Activated T-cell treated with anti-CD3 and anti-CD28 coated beads, Interleukin-2, amount 50 U/mL, for 4 hours (primary cell): ENCODE data around the gene ADCK2. TPM values are rescaled to one million over a fixed set of nuclear protein-coding genes. Genes with fewer than 3 reads are reported as not detected.
"Not testable (repeated sequence)": the region's sequence is repeated elsewhere in the genome, so short reads cannot be mapped to it uniquely, and the experiment has no call there.

Experiments
- ATAC-seq, 2 donors: fragments of 200-7000 bp; cut with Tn5 transposase; one replicate each; pipeline ENCODE4 v1.10.0; 2021
- DNase-seq: peaks from one replicate; pipeline ENCODE4 v3.0.0-alpha.2; 2020
- H3K27me3 Mint-ChIP-seq: one replicate; pipeline ENCODE4 v1.8.0; 2021; ENCODE audit warnings: low read depth, mixed read lengths
- H3K36me3 Mint-ChIP-seq: one replicate; pipeline ENCODE4 v1.8.0; 2022; ENCODE audit warnings: mixed read lengths; ENCODE audit not compliant: insufficient read depth
- H3K4me1 Mint-ChIP-seq: one replicate; pipeline ENCODE4 v1.8.0; 2021; ENCODE audit warnings: low read depth, mixed read lengths
- H3K4me3 Mint-ChIP-seq: one replicate; pipeline ENCODE4 v1.8.0; 2021; ENCODE audit warnings: mild to moderate bottlenecking, moderate library complexity, mixed read lengths
- H3K9me3 Mint-ChIP-seq: one replicate; pipeline ENCODE4 v1.8.0; 2021; ENCODE audit warnings: mixed read lengths
- total RNA-seq, 3 donors: library from RNA; stranded (reverse); gene quantifications; one replicate each; pipeline ENCODE4 v1.2.1, GENCODE V29; 2021

The ADCK2 gene
- total RNA-seq, 3 donors from 2014 or later: 22.2 to 23.7 (median 22.4) TPM

DNA sequence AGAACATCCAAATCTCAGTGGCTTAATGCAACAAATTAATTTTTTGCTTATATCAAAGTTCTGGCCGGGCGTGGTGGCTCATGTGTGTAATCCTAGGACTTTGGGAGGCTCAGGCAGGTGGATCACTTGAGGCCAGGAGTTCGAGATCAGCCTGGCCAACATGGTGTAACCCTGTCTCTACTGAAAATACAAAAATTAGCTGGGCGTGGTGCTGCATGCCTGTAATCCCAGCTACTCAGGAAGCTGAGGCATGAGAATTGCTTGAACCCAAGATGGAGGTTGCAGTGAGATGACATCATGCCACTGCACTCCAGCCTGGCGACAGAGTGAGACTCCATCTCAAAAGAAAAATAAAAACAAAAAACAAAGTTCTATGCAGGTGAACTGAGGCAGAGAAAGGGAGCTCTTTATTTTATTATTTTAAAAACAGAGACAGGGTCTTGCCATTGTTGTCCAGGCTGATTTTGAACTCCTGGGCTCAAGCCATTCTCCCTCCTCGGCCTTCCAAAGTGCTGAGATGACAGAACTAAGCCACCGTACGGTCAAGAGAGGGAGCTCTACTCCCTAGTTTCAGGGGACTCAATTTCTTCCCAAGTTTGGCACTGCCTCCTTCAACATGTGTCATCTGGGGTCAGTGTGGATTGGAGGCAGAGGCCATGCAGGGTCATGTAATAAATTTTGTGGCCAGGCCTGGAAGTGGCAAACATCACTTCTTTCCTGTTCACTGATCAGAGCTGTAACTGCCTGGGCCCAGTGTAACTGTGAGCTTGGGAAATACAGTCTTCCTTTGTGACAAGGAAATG, 2.4 kb downstream of the ADCK2 start:
- Mint-ChIP-seq H3K36me3 (peaks cover 21% of the 10 kb centered on the region), H3K27me3 (no peaks in the 10 kb centered on the region), H3K4me1 (peaks cover 33% of the 10 kb centered on the region), H3K9me3 (no peaks in the 10 kb centered on the region), H3K4me3 (peak overlapping the region; percentile 9)
- DNase-seq (no peak), ATAC-seq (no peak)

- H3K9me3 Mint-ChIP-seq: no peaks in the 10 kb centered on the region
- H3K4me3 Mint-ChIP-seq: no peak overlapping the region
- peaks cover 33% of the 10 kb centered on the region for H3K4me1 Mint-ChIP-seq
- DNase-seq: no peak
- peaks cover 28% of the 10 kb centered on the region for H3K36me3 Mint-ChIP-seq
- no peak for ATAC-seq
- H3K27me3 Mint-ChIP-seq: no peaks in the 10 kb centered on the region
These were observed 3.0 kb downstream of the ADCK2 start for GRCh38 chr7:140675726-140676125.

- H3K4me3 Mint-ChIP-seq: no peak overlapping the region
- DNase-seq (no peak), ATAC-seq (no peak)
- no peaks in the 10 kb centered on the region for H3K9me3 Mint-ChIP-seq
- peaks cover 33% of the 10 kb centered on the region for H3K4me1 Mint-ChIP-seq
- no peaks in the 10 kb centered on the region for H3K27me3 Mint-ChIP-seq
- peaks cover 31% of the 10 kb centered on the region for H3K36me3 Mint-ChIP-seq
These were observed 3.6 kb downstream of the ADCK2 start for GRCh38 chr7:140676306-140676705.

- ATAC-seq, DNase-seq, H3K27me3 Mint-ChIP-seq, H3K9me3 Mint-ChIP-seq, H3K4me3 Mint-ChIP-seq: not testable (repeated sequence)
- peaks cover 32% of the 10 kb centered on the region for H3K36me3 Mint-ChIP-seq
- H3K4me1 Mint-ChIP-seq: peaks cover 33% of the 10 kb centered on the region
These were observed 4.2 kb downstream of the ADCK2 start for GRCh38 chr7:140676956-140677355.

- H3K9me3 Mint-ChIP-seq: no peaks in the 10 kb centered on the region
- ATAC-seq (no peak), DNase-seq (no peak)
- H3K4me3 Mint-ChIP-seq: no peak overlapping the region
- H3K36me3 Mint-ChIP-seq: peaks cover 35% of the 10 kb centered on the region
- H3K4me1 Mint-ChIP-seq: peaks cover 28% of the 10 kb centered on the region
- H3K27me3 Mint-ChIP-seq: no peaks in the 10 kb centered on the region
These were observed 4.8 kb downstream of the ADCK2 start for GRCh38 chr7:140677496-140677895.

- no peak for DNase-seq
- H3K36me3 Mint-ChIP-seq: peaks cover 35% of the 10 kb centered on the region
- H3K4me3 Mint-ChIP-seq: no peak overlapping the region
- no peaks in the 10 kb centered on the region for H3K9me3 Mint-ChIP-seq
- peaks cover 28% of the 10 kb centered on the region for H3K4me1 Mint-ChIP-seq
- no peak for ATAC-seq
- H3K27me3 Mint-ChIP-seq: no peaks in the 10 kb centered on the region
These were observed 5.5 kb downstream of the ADCK2 start for GRCh38 chr7:140678081-140678815.

DNA sequence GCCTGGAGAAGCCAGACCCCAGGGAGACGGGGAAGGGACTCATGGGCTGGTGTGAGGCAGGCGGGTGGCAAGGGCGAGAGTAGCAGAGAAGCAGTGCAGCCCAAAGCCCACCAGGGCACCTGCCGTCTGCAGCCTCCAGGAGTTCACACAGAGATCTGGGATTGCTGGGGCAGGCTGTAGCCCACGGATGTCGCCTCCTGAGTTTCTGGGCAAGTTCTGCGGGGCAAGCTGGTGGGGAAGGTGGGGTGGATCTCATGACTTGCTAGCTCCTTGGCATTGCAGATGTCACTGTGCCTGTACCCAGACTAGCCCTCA, 6.0 kb downstream of the ADCK2 start:
- no peak for ATAC-seq
- Mint-ChIP-seq H3K27me3 (no peaks in the 10 kb centered on the region), H3K4me1 (peaks cover 25% of the 10 kb centered on the region), H3K36me3 (peaks cover 37% of the 10 kb centered on the region), H3K9me3 (no peaks in the 10 kb centered on the region), H3K4me3 (no peak overlapping the region)
- no peak for DNase-seq

GRCh38 chr7:140679186-140679585, 6.4 kb downstream of the ADCK2 start:
- DNase-seq (no peak), ATAC-seq (no peak)
- no peaks in the 10 kb centered on the region for H3K9me3 Mint-ChIP-seq
- H3K36me3 Mint-ChIP-seq: peaks cover 42% of the 10 kb centered on the region
- peaks cover 21% of the 10 kb centered on the region for H3K4me1 Mint-ChIP-seq
- H3K27me3 Mint-ChIP-seq: no peaks in the 10 kb centered on the region
- H3K4me3 Mint-ChIP-seq: no peak overlapping the region

DNA sequence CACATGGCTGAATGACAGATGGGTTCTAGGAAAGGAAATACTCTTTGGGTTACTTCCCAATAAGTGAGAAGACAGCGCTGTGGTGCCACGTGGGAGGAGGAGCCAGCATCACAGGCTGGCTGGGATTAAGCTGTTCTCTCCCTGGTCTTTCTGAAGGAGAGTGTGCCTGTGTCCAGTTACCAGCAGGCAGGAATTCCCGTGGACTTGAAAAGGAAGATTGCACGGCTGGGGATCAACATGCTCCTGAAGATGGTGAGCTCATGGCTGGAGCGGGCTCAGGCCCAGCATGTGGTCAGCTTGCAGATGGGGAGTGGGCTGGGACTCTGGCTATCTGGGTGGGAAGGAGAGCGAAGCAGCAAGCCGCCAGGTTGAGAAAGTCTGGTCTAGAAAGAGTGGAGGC, 8.1 kb downstream of the ADCK2 start:
- Mint-ChIP-seq H3K4me3 (no peak overlapping the region), H3K27me3 (no peaks in the 10 kb centered on the region), H3K4me1 (peaks cover 7% of the 10 kb centered on the region), H3K36me3 (peaks cover 44% of the 10 kb centered on the region), H3K9me3 (no peaks in the 10 kb centered on the region)
- ATAC-seq (no peak), DNase-seq (no peak)

DNA sequence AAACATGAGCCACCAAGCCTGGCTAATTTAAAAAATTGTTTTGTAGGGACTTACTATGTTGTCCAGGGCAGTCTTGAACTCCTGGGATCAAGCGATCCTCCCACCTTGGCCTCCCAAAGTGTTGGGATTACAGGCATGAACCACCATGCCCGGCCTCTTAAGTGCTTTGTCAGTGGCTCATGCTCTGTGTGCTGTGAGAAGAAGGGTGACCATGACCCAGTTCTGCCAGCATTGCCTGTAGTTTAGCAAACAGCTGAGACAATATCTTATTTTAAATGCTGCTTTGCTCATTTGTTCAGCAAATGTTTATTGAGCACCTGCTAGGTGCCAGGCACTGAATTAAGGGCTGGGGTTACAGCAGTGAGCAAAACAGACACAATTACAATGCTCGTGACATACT, 9.0 kb downstream of the ADCK2 start:
- Mint-ChIP-seq H3K27me3 (no peaks in the 10 kb centered on the region), H3K36me3 (peaks cover 42% of the 10 kb centered on the region), H3K4me3 (no peak overlapping the region), H3K4me1 (peaks cover 2% of the 10 kb centered on the region), H3K9me3 (no peaks in the 10 kb centered on the region)
- DNase-seq (no peak), ATAC-seq (no peak)

GRCh38 chr7:140683657-140684056, 10.9 kb downstream of the ADCK2 start:
- H3K9me3 Mint-ChIP-seq: no peaks in the 10 kb centered on the region
- H3K27me3 Mint-ChIP-seq: no peaks in the 10 kb centered on the region
- H3K4me3 Mint-ChIP-seq: no peak overlapping the region
- peaks cover 37% of the 10 kb centered on the region for H3K36me3 Mint-ChIP-seq
- no peaks in the 10 kb centered on the region for H3K4me1 Mint-ChIP-seq
- no peak for DNase-seq
- no peak for ATAC-seq

GRCh38 chr7:140684066-140684950, 11.6 kb downstream of the ADCK2 start:
- no peak for DNase-seq
- H3K9me3 Mint-ChIP-seq: no peaks in the 10 kb centered on the region
- H3K4me1 Mint-ChIP-seq: no peaks in the 10 kb centered on the region
- H3K27me3 Mint-ChIP-seq: no peaks in the 10 kb centered on the region
- peak in 1 of 2 donors; percentile 14 for ATAC-seq
- H3K36me3 Mint-ChIP-seq: peaks cover 33% of the 10 kb centered on the region
- no peak overlapping the region for H3K4me3 Mint-ChIP-seq

GRCh38 chr7:140685407-140686087, 12.8 kb downstream of the ADCK2 start:
- Mint-ChIP-seq H3K27me3 (no peaks in the 10 kb centered on the region), H3K9me3 (no peaks in the 10 kb centered on the region), H3K4me1 (no peaks in the 10 kb centered on the region), H3K4me3 (no peak overlapping the region), H3K36me3 (peaks cover 26% of the 10 kb centered on the region)
- no peak for ATAC-seq
- no peak for DNase-seq

GRCh38 chr7:140686921-140687320, 14.2 kb downstream of the ADCK2 start:
- Mint-ChIP-seq H3K36me3 (peaks cover 27% of the 10 kb centered on the region), H3K4me3 (no peak overlapping the region), H3K4me1 (no peaks in the 10 kb centered on the region), H3K27me3 (no peaks in the 10 kb centered on the region), H3K9me3 (no peaks in the 10 kb centered on the region)
- ATAC-seq (no peak), DNase-seq (no peak)
